Measurements from ENCODE around the gene BICRA. TPM values are rescaled to one million over a fixed set of nuclear protein-coding genes. Genes with fewer than 3 reads are reported as not detected.

The BICRA gene
- total RNA-seq, 1 donor from 2014 or later = 17.1 TPM

DNA sequence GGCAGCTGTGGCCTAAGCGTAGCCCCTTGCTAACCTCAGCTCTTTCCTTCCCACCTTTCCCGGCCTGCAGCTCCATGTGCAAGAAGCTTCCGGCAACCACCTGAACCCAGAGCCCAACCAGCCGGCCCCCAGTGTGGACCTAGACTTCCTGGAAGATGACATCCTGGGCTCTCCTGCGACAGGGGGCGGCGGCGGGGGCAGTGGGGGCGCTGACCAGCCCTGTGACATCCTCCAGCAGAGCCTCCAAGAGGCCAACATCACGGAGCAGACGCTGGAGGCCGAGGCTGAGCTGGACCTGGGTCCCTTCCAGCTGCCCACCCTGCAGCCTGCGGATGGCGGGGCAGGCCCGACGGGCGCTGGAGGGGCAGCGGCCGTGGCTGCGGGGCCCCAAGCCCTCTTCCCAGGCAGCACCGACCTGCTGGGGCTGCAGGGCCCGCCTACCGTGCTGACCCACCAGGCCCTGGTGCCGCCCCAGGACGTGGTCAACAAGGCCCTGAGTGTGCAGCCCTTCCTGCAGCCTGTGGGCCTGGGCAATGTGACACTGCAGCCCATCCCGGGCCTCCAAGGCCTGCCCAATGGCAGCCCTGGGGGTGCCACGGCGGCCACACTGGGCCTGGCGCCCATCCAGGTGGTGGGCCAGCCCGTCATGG lies 70.4 kb downstream of the BICRA start:
- Mint-ChIP-seq H3K4me3 (ENCODE audit: unreplicated experiment) (no peak overlapping the region), H3K36me3 (ENCODE audit: unreplicated experiment) (peaks cover 18% of the 10 kb centered on the region), H3K27ac (ENCODE audit: unreplicated experiment) (no peak overlapping the region), H3K27me3 (ENCODE audit: unreplicated experiment) (no peaks in the 10 kb centered on the region), H3K4me1 (ENCODE audit: unreplicated experiment) (no peaks in the 10 kb centered on the region), H3K9me3 (ENCODE audit: unreplicated experiment) (no peaks in the 10 kb centered on the region)
- DNase-seq (ENCODE audit: extremely low spot score, unreplicated experiment) = no peak
- TF ChIP-seq, protein P1, sequence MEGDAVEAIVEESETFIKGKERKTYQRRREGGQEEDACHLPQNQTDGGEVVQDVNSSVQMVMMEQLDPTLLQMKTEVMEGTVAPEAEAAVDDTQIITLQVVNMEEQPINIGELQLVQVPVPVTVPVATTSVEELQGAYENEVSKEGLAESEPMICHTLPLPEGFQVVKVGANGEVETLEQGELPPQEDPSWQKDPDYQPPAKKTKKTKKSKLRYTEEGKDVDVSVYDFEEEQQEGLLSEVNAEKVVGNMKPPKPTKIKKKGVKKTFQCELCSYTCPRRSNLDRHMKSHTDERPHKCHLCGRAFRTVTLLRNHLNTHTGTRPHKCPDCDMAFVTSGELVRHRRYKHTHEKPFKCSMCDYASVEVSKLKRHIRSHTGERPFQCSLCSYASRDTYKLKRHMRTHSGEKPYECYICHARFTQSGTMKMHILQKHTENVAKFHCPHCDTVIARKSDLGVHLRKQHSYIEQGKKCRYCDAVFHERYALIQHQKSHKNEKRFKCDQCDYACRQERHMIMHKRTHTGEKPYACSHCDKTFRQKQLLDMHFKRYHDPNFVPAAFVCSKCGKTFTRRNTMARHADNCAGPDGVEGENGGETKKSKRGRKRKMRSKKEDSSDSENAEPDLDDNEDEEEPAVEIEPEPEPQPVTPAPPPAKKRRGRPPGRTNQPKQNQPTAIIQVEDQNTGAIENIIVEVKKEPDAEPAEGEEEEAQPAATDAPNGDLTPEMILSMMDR (IDR thresholded peaks at IDR 0.05) = no peak

DNA sequence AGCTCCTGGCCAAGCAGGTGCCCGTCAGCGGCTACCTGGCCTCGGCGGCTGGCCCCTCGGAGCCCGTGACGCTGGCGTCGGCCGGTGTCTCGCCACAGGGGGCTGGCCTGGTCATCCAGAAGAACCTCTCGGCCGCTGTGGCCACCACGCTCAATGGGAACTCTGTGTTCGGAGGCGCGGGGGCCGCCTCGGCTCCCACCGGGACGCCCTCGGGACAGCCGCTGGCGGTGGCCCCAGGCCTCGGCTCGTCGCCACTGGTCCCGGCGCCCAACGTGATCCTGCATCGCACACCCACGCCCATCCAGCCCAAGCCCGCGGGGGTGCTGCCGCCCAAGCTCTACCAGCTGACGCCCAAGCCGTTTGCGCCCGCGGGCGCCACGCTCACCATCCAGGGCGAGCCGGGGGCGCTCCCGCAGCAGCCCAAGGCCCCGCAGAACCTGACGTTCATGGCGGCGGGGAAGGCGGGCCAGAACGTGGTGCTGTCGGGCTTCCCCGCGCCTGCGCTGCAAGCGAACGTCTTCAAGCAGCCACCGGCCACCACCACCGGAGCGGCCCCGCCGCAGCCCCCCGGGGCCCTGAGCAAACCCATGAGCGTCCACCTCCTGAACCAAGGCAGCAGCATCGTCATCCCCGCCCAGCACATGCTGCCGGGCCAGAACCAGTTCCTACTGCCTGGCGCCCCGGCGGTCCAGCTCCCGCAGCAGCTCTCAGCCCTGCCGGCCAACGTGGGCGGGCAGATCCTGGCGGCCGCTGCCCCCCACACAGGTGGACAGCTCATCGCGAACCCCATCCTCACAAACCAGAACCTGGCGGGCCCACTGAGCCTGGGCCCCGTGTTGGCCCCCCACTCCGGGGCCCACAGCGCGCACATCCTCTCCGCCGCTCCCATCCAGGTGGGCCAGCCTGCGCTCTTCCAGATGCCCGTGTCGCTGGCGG lies 71.3 kb downstream of the BICRA start:
- Mint-ChIP-seq H3K36me3 (ENCODE audit: unreplicated experiment) (peaks cover 12% of the 10 kb centered on the region), H3K27me3 (ENCODE audit: unreplicated experiment) (no peaks in the 10 kb centered on the region), H3K9me3 (ENCODE audit: unreplicated experiment) (no peaks in the 10 kb centered on the region), H3K4me1 (ENCODE audit: unreplicated experiment) (no peaks in the 10 kb centered on the region), H3K4me3 (ENCODE audit: unreplicated experiment) (no peak overlapping the region), H3K27ac (ENCODE audit: unreplicated experiment) (no peak overlapping the region)
- no peak for DNase-seq (ENCODE audit: extremely low spot score, unreplicated experiment)
- TF ChIP-seq, protein P1 (IDR thresholded peaks at IDR 0.05) = no peak

DNA sequence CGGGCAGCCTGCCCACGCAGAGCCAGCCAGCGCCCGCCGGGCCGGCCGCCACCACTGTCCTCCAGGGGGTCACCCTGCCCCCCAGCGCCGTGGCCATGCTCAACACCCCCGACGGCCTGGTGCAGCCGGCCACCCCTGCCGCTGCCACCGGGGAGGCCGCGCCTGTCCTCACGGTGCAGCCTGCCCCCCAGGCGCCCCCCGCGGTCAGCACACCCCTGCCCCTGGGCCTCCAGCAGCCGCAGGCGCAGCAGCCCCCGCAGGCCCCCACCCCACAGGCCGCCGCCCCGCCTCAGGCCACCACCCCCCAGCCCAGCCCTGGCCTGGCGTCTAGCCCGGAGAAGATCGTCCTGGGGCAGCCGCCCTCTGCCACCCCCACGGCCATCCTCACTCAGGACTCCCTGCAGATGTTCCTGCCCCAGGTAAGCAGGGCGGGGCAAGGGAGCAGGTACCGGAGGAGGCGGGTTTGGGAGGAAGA lies 72.0 kb downstream of the BICRA start:
- H3K36me3 Mint-ChIP-seq (ENCODE audit: unreplicated experiment) = peaks cover 12% of the 10 kb centered on the region
- H3K4me3 Mint-ChIP-seq (ENCODE audit: unreplicated experiment) = no peak overlapping the region
- H3K4me1 Mint-ChIP-seq (ENCODE audit: unreplicated experiment) = no peaks in the 10 kb centered on the region
- no peaks in the 10 kb centered on the region for H3K9me3 Mint-ChIP-seq (ENCODE audit: unreplicated experiment)
- no peak overlapping the region for H3K27ac Mint-ChIP-seq (ENCODE audit: unreplicated experiment)
- no peaks in the 10 kb centered on the region for H3K27me3 Mint-ChIP-seq (ENCODE audit: unreplicated experiment)
- TF ChIP-seq, protein P1 (IDR thresholded peaks at IDR 0.05) = no peak
- no peak for DNase-seq (ENCODE audit: extremely low spot score, unreplicated experiment)

GRCh38 chr19:47681388-47681787 lies 72.5 kb downstream of the BICRA start:
- no peak overlapping the region for H3K4me3 Mint-ChIP-seq (ENCODE audit: unreplicated experiment)
- DNase-seq (ENCODE audit: extremely low spot score, unreplicated experiment) = no peak
- peaks cover 12% of the 10 kb centered on the region for H3K36me3 Mint-ChIP-seq (ENCODE audit: unreplicated experiment)
- no peak overlapping the region for H3K27ac Mint-ChIP-seq (ENCODE audit: unreplicated experiment)
- no peaks in the 10 kb centered on the region for H3K9me3 Mint-ChIP-seq (ENCODE audit: unreplicated experiment)
- TF ChIP-seq, protein P1 (IDR thresholded peaks at IDR 0.05) = no peak
- no peaks in the 10 kb centered on the region for H3K27me3 Mint-ChIP-seq (ENCODE audit: unreplicated experiment)
- no peaks in the 10 kb centered on the region for H3K4me1 Mint-ChIP-seq (ENCODE audit: unreplicated experiment)

DNA sequence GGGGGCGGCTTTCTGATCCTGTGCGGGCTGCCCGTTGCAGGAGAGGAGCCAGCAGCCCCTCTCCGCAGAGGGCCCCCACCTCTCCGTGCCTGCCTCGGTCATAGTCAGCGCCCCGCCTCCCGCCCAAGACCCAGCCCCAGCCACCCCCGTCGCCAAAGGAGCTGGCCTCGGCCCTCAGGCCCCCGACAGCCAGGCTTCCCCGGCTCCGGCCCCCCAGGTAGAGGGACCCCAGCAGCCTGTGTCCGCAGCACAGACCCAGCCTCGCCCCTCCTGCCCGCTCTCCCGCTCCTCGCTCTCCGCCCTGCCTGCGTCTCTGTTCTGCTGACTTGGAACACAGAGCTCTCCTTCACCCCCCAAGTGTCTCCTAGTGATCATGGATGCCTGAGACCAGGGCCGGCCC lies 73.0 kb downstream of the BICRA start:
- H3K27me3 Mint-ChIP-seq (ENCODE audit: unreplicated experiment) = no peaks in the 10 kb centered on the region
- H3K9me3 Mint-ChIP-seq (ENCODE audit: unreplicated experiment) = no peaks in the 10 kb centered on the region
- H3K4me3 Mint-ChIP-seq (ENCODE audit: unreplicated experiment) = no peak overlapping the region
- H3K36me3 Mint-ChIP-seq (ENCODE audit: unreplicated experiment) = peaks cover 11% of the 10 kb centered on the region
- TF ChIP-seq, protein P1 (IDR thresholded peaks at IDR 0.05) = no peak
- H3K27ac Mint-ChIP-seq (ENCODE audit: unreplicated experiment) = no peak overlapping the region
- no peak for DNase-seq (ENCODE audit: extremely low spot score, unreplicated experiment)
- H3K4me1 Mint-ChIP-seq (ENCODE audit: unreplicated experiment) = no peaks in the 10 kb centered on the region

Data from osteocyte (in vitro differentiated cells).